C4-2B (cell line): Measurements from ENCODE around the gene AKR7A2.
A peak's percentile ranks its signal among the peaks of the same experiment; 100 is the strongest.

Source experiments
- H3K27ac ChIP-seq: fragments of 450-650 bp; 2 replicates; pipeline ENCODE4 v1.5.1; 2017
- ZFX ChIP-seq: fragments of 450-650 bp; IDR thresholded peaks from 2 replicates; pipeline ENCODE4 v1.6.1; 2017
- TF ChIP-seq, protein P1 (sequence below): fragments of 450-650 bp; conservative IDR thresholded peaks from 2 replicates; pipeline ENCODE4 v1.5.1; 2017; ENCODE audit warnings: mild to moderate bottlenecking

Gene AKR7A2

DNA sequence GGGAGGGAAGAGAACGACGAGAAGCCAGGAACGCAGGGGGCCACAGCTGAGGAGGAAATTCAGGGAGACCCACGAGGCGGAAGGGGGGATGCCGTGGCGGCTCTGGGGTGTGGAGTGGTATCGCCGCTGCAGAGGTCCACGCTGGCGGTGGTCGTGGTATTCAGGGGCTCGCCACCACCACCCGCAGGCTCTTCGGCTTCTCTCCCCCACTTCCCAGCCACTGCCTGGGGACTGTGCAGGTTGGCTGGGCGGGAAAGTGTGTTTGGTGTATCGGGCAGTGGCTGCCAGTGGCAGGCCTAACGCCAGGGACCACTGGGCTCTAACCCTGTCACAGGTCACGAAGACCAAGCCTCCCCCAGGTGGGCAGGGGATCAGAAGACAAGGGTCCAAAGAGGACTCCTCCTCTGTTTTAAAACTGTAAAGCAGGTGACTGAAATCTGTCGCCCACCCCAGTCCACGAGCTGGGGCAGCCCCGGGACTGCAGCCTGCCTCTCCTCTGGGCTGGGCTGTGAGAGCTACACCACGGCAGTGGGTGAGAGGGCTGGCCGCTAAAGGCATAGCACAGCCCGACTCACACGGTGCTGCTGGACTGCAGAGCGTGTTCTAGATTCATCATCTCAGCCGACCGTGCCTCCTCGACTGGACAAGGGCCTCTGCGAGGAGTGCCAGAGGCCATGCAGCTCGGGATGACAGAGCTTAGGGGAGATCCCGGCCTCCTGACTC lies 31.1 kb upstream of the AKR7A2 start:
- no peak for TF ChIP-seq ZFX
- TF ChIP-seq, protein P1, sequence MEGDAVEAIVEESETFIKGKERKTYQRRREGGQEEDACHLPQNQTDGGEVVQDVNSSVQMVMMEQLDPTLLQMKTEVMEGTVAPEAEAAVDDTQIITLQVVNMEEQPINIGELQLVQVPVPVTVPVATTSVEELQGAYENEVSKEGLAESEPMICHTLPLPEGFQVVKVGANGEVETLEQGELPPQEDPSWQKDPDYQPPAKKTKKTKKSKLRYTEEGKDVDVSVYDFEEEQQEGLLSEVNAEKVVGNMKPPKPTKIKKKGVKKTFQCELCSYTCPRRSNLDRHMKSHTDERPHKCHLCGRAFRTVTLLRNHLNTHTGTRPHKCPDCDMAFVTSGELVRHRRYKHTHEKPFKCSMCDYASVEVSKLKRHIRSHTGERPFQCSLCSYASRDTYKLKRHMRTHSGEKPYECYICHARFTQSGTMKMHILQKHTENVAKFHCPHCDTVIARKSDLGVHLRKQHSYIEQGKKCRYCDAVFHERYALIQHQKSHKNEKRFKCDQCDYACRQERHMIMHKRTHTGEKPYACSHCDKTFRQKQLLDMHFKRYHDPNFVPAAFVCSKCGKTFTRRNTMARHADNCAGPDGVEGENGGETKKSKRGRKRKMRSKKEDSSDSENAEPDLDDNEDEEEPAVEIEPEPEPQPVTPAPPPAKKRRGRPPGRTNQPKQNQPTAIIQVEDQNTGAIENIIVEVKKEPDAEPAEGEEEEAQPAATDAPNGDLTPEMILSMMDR: no peak
- H3K27ac ChIP-seq: no peak overlapping the region

- no peak overlapping the region for H3K27ac ChIP-seq
- no peak for TF ChIP-seq ZFX
- TF ChIP-seq, protein P1: no peak
Measured at GRCh38 chr1:19342062-19342750, 30.3 kb upstream of the AKR7A2 start.

- no peak for TF ChIP-seq ZFX
- TF ChIP-seq, protein P1: peak; percentile 81
- H3K27ac ChIP-seq: no peak overlapping the region
Measured at GRCh38 chr1:19341201-19342061, 29.5 kb upstream of the AKR7A2 start.

GRCh38 chr1:19340387-19340937 lies 28.5 kb upstream of the AKR7A2 start:
- TF ChIP-seq, protein P1: no peak
- no peak for TF ChIP-seq ZFX
- no peak overlapping the region for H3K27ac ChIP-seq

DNA sequence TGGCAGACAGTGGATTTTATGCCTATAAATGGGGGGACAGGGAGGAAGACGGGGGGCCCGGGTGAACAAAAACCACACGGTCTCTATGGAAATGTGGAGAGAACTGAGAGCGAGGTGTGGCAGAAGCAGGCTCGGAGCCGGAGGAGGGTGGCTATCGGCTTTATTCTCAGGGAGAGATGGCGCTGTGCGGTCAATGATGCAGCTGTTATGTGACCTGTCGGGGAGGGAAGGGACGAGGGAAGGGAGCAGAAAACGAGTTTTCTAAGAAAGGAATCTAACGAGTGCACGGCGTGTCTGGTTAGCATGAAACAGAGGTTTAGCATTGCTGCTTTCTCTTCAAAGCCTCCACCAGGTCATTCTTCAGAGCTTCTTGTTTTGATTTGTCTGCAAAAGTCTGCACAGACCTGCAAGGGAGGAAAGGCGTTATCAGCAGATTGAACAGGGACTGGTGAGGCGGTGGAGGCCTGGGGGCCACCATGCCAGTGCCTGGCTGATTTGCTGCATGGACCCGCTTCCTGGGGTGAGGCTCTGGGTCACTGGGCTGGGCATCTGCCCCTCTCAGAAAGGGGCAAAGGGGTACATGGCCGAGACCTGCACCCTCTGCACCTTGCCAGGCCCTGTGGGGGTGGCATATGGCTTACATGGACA lies 27.4 kb upstream of the AKR7A2 start:
- TF ChIP-seq ZFX: no peak
- TF ChIP-seq, protein P1: no peak
- H3K27ac ChIP-seq: no peak overlapping the region

DNA sequence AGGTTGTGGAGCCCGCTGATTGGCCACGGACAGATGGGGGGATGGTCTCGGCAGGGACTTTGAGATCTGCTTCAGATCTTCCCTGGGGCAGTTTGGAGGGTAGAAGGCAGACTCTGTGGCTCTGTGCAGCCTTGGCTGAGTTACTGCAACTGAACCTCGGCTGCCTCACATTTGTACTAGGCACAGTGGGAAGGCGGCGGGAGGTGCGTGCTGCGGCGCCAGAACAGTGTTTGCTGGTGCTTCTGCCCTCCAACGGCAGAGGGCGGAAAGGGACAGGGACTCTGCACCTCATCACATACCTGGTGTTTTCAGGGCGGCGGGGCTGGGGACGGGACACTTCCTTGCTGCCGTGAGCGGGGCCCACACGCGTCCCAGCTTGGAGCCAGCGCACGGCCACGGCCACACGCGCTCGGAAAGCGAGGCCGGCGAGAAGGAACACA lies 26.4 kb upstream of the AKR7A2 start:
- TF ChIP-seq ZFX: no peak
- TF ChIP-seq, protein P1: no peak
- H3K27ac ChIP-seq: no peak overlapping the region
